HTR-8/SVneo (cell line): ENCODE measurements around the gene ZBTB21.
"Not testable (repeated sequence)": the region's sequence is repeated elsewhere in the genome, so short reads cannot be mapped to it uniquely, and the experiment has no call there.

Experiments used
- DNase-seq: peaks from one replicate; pipeline ENCODE4 v3.0.0; 2011; ENCODE audit warnings: low spot score, mixed read lengths; ENCODE audit not compliant: insufficient read length
- FAIRE-seq: peaks from 2 replicates; lab custom pipeline; 2011; peaks lifted over from hg19 to GRCh38; lab: Jason Lieb, UNC

ZBTB21 gene

GRCh38 chr21:42000908-42001307, 9.3 kb downstream of the ZBTB21 start:
- DNase-seq (no peak), FAIRE-seq (no peak)

GRCh38 chr21:41997657-41998056, 12.5 kb downstream of the ZBTB21 start:
- DNase-seq (no peak), FAIRE-seq (no peak)

- no peak for FAIRE-seq
- DNase-seq: no peak
Measured at GRCh38 chr21:41995577-41995976, 14.6 kb downstream of the ZBTB21 start.

GRCh38 chr21:41994613-41995012, 15.5 kb downstream of the ZBTB21 start:
- FAIRE-seq, DNase-seq: not testable (repeated sequence)

GRCh38 chr21:41993744-41994143, 16.4 kb downstream of the ZBTB21 start:
- no peak for DNase-seq
- no peak for FAIRE-seq

GRCh38 chr21:41992576-41992975, 17.6 kb downstream of the ZBTB21 start:
- FAIRE-seq (no peak), DNase-seq (no peak)

GRCh38 chr21:41991659-41992058, 18.5 kb downstream of the ZBTB21 start:
- FAIRE-seq (no peak), DNase-seq (no peak)

- peak; percentile 31 for FAIRE-seq
- no peak for DNase-seq
Measured at GRCh38 chr21:41989698-41990097, 20.5 kb downstream of the ZBTB21 start.

- no peak for DNase-seq
- no peak for FAIRE-seq
Measured at GRCh38 chr21:41987310-41987709, 22.9 kb downstream of the ZBTB21 start.

- DNase-seq (no peak), FAIRE-seq (no peak)
Measured at GRCh38 chr21:41985662-41986416, 24.3 kb downstream of the ZBTB21 start.

GRCh38 chr21:41983229-41983628, 26.9 kb downstream of the ZBTB21 start:
- FAIRE-seq (no peak), DNase-seq (no peak)

- FAIRE-seq (no peak), DNase-seq (no peak)
Measured at GRCh38 chr21:41980561-41980960, 29.6 kb downstream of the ZBTB21 start.

GRCh38 chr21:41979751-41980369, 30.3 kb downstream of the ZBTB21 start:
- FAIRE-seq (no peak), DNase-seq (no peak)

- DNase-seq: no peak
- FAIRE-seq: no peak
Measured at GRCh38 chr21:41979335-41979734, 30.8 kb downstream of the ZBTB21 start.

- no peak for DNase-seq
- no peak for FAIRE-seq
Measured at GRCh38 chr21:41977034-41977950, 32.9 kb downstream of the ZBTB21 start.

GRCh38 chr21:41976611-41977010, 33.5 kb downstream of the ZBTB21 start:
- DNase-seq: no peak
- no peak for FAIRE-seq

- DNase-seq: no peak
- FAIRE-seq: no peak
Measured at GRCh38 chr21:41975391-41976272, 34.5 kb downstream of the ZBTB21 start.

GRCh38 chr21:41974752-41975053, 35.5 kb downstream of the ZBTB21 start:
- FAIRE-seq: no peak
- no peak for DNase-seq

- FAIRE-seq (no peak), DNase-seq (no peak)
Measured at GRCh38 chr21:41973861-41974751, 36.1 kb downstream of the ZBTB21 start.
